HG02973 (cell line): ENCODE data around the gene KLHL35.

ENCODE experiments used
- ATAC-seq: cut with Tn5 transposase; IDR thresholded peaks from one replicate; pipeline ENCODE4 v1.9.1; 2021; ENCODE audit warnings: moderate library complexity; ENCODE audit not compliant: unreplicated experiment

KLHL35 gene

GRCh38 chr11:75470476-75471080, 37.6 kb upstream of the KLHL35 start:
- no peak for ATAC-seq

- ATAC-seq: no peak
Observed at GRCh38 chr11:75469785-75470405, 36.9 kb upstream of the KLHL35 start.

- ATAC-seq: no peak
Observed at GRCh38 chr11:75468534-75469340, 35.7 kb upstream of the KLHL35 start.

- no peak for ATAC-seq
Observed at GRCh38 chr11:75467881-75468280, 34.9 kb upstream of the KLHL35 start.

GRCh38 chr11:75467311-75467710, 34.3 kb upstream of the KLHL35 start:
- ATAC-seq: no peak

- no peak for ATAC-seq
Observed at GRCh38 chr11:75465701-75466531, 32.9 kb upstream of the KLHL35 start.

GRCh38 chr11:75463106-75463774, 30.2 kb upstream of the KLHL35 start:
- no peak for ATAC-seq

GRCh38 chr11:75462117-75462653, 29.2 kb upstream of the KLHL35 start:
- no peak for ATAC-seq

- ATAC-seq: no peak
Observed at GRCh38 chr11:75461151-75461550, 28.1 kb upstream of the KLHL35 start.

GRCh38 chr11:75456596-75457183, 23.7 kb upstream of the KLHL35 start:
- no peak for ATAC-seq

- ATAC-seq: no peak
Observed at GRCh38 chr11:75454987-75455386, 22.0 kb upstream of the KLHL35 start.

- no peak for ATAC-seq
Observed at GRCh38 chr11:75453916-75454655, 21.1 kb upstream of the KLHL35 start.

GRCh38 chr11:75450826-75451821, 18.1 kb upstream of the KLHL35 start:
- ATAC-seq: no peak

- ATAC-seq: no peak
Observed at GRCh38 chr11:75450236-75450635, 17.2 kb upstream of the KLHL35 start.

GRCh38 chr11:75449776-75450175, 16.8 kb upstream of the KLHL35 start:
- no peak for ATAC-seq

- no peak for ATAC-seq
Observed at GRCh38 chr11:75449271-75449670, 16.3 kb upstream of the KLHL35 start.

- no peak for ATAC-seq
Observed at GRCh38 chr11:75447415-75447814, 14.4 kb upstream of the KLHL35 start.

GRCh38 chr11:75445315-75445953, 12.4 kb upstream of the KLHL35 start:
- ATAC-seq: no peak
